NCI-H128 (cell line): Measurements from ENCODE around the gene TAS2R41.
"Not testable (repeated sequence)": the region's sequence is repeated elsewhere in the genome, so short reads cannot be mapped to it uniquely, and the experiment has no call there.

ENCODE experiments used
- DNase-seq: peaks from one replicate; lab custom pipeline; 2025; ENCODE audit not compliant: unreplicated experiment; lab: John Stamatoyannopoulos, UW

Gene TAS2R41

DNA sequence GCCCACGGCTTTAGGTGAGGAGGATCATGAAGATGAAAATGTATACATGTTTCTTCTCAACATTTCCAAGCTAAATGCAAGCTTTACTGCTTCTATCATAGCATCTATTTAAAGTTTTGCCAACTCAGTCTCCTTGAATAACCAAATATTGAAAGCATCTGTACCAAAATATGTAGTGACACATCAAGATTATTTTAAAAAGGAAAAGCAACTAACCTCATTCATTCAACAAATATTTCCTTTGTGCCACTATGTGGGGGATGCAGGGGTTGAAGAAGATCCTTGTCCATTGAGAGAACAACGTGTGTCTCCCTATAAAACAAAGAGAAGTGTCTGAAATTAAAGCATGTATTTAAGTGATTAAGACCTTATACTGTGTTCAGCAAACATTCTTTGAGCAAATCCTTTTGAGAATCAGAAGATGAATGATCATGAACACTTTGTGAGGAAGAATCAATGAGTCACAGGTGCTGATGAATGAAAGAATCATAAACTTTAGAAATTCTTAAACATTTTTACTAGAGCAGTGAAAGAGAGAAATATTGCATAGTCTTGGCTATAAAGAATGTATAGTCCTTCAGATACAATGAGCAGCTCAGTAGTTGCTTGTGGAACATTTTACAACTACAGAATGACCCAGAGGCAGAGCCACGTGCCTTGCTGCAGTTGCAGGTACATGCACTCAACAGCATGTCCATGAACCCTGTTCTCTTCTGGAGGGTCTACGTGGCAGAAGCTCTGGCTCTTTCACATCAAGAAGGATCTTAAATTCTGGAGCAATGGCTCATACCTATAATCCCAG lies 20.5 kb upstream of the TAS2R41 start:
- DNase-seq, result no peak

DNA sequence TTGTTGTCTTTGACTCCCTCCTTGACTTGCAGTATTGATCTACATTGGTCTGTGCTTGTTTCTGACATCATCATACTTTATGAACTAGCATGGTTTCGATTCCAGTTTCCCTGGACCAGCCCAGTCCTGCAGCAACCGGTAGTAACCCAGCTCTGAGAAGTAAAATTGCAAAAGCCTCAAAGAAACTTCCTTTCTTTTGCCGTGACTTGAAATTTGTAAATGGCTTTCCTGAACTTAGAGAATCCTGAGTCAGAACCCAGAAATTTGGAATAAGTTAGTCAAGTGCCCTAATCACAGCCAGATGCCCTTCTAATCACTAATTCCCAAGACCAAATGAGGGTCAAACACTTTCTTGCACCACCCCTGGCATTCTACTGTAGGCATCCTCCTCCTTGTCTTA lies 19.4 kb upstream of the TAS2R41 start:
- DNase-seq, result no peak

DNA sequence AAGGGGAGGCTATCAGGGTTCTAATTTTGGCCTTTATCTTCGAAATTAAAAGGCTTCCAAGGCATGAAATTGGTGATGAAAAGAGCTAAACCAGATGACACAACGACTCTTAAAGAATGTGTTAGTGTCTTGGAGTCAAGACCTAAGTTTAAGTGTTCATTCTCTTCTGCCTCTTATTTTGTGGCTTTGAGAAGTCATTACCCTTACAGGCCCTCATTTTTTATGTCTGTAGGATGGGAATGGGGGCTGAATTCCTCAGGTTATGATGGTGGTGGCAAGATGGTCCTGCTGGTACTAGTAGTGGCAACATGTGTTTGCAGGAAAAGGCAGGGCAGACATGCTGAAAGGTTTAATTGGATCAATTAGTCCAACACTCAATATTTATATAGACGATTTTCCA lies 19.0 kb upstream of the TAS2R41 start:
- no peak for DNase-seq

DNA sequence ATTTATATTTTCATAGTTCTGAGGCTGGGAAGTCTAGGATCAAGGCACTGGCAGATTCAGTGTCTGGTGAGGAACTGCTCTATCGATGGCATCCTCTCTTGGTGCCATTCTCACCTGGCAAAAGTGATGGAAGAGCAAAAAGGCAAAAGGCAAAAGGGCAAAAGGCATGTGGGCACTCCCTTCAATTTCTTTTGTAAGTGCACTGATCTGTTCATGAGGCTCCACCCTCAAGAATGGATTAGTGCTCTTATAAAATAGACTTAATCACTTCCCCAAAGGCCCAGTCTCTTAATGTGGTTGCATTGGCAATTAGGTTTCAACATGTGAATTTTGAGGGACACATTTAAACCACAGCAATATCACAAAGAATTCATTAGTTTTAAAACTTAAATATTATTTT lies 18.3 kb upstream of the TAS2R41 start:
- DNase-seq, result no peak

DNA sequence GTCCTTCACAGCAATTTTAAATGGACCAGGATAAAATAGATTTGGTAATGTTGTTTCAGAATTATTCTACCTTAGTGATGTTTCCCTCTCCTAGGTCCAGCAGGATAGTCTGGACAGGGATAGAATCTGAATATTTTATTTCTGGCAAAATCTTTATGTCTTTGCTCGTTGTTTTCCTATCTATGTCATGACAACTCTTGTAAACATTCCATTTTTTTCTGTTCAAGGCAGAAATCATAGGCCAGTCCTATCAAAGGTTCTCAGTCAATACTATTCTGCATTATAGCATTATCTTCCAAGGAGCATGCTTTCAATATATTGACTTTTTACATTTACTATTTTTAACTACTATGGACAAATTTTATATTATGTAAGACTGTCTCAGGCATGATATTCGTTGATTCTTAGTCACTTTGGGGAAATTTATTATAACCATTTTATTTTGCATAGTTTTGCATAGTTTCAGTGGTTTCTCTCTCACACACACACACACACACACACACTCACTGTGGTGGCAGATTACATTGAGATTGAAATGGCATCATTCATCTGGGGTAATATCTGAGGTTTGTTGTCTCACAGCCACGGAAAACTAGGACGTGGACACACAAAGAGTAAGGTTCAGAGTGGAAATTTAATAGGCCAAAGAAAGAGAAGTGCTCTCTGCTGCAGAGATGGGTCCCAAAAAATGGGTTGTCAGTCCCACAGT lies 17.2 kb upstream of the TAS2R41 start:
- no peak for DNase-seq

DNA sequence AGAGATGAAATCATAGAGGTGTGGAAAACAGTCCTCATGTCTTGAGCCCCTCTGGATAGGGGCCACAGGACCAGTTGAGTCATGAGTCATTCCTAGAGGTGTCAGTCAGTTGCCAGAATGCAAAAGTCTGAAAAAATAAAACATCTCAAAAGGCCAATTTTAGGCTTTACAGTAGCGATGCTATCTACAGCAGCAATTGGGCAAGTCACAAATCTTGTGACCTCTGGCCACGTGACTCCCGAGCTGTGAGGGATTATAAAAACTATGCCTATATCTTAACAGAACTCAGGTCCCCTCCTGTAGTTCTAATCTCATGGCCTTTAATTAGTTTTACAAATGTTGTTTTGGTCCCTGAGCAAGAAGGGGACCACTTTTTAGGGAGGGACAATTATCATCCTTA lies 15.6 kb upstream of the TAS2R41 start:
- no peak for DNase-seq

DNA sequence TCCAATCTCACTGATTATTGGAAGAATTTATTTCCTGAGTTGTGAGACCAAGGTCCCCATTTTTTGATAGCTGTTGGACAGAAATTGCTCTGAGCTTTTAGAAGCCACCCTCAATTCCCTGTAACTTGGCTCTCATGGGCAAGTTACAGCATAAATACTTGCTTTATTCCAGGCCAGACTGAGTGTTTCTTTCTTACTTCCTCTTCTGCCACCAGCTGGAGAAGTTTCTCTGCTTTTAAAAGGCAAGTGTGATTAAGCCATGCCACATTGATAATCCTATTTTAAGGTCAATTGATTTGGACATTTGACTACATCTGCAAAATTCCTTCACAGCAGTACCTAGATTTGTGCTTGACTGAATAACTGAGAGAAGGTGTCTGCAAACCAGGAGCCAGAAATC lies 14.1 kb upstream of the TAS2R41 start:
- no peak for DNase-seq

DNA sequence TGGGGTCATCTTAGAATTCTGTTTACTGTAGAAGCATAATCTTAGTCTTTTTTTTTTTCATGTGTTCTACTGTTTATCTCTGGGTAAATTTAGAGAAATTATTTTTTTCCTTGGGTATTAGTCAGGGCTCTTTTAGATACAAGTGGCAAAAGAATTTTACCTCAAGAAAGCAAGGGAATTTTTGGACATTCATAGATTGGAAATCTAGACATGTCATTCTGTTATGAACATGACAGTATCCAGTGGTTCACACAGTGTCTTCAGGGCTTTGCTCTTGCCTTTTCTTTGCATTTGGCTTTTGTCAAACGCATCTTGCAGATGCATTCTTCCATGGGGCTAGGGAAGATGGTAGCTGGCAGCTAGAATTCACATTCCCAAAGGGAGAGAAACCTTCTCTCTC lies 13.7 kb upstream of the TAS2R41 start:
- DNase-seq, result no peak

DNA sequence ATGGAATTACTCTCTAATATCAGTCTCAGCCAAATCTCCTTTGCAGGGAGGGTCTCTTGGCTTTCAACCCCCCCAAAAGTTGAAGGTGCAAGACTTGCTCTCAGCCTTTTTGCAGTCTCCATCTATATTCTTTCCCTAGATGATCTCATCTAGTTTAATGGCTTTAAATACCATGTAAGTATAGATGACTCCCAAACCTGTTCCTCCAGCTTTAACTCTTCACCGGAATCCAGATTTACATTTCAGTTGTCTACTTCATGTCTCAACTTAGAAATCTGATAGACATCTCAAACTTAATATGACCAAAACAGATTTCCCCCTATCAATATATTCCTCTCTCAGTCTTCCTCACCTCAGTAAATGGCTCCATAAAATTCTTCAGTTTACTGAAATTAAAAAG lies 9.9 kb upstream of the TAS2R41 start:
- no peak for DNase-seq

DNA sequence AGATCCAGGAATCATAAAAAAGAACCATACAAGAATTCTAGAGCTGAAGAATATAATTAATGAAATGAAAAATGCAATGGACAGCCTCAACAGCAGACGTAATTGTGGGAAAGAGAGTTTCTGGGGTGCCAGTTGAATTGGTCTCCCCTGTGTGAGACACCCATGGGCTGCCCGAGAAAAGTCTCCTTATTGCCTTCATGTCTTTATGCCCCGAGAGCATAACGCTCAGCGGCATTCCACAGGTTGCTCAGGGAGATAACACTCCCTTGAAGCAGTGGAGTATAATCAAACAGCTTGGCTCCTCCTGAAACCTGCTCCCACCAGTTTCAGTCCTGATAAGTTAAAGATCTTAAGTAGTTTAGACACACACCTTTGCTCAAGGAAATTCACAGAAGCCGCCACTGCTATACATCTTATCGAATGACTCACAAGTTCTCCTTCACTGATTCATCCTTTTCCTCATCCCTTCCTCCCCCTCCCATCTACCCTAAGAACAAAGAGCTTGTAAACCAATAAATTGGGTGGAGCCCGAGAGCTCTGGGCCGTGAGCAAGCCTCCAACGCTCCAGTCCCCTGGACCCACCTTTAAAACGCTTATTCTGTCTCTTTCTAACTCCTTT lies 5.5 kb upstream of the TAS2R41 start:
- not testable (repeated sequence) for DNase-seq

DNA sequence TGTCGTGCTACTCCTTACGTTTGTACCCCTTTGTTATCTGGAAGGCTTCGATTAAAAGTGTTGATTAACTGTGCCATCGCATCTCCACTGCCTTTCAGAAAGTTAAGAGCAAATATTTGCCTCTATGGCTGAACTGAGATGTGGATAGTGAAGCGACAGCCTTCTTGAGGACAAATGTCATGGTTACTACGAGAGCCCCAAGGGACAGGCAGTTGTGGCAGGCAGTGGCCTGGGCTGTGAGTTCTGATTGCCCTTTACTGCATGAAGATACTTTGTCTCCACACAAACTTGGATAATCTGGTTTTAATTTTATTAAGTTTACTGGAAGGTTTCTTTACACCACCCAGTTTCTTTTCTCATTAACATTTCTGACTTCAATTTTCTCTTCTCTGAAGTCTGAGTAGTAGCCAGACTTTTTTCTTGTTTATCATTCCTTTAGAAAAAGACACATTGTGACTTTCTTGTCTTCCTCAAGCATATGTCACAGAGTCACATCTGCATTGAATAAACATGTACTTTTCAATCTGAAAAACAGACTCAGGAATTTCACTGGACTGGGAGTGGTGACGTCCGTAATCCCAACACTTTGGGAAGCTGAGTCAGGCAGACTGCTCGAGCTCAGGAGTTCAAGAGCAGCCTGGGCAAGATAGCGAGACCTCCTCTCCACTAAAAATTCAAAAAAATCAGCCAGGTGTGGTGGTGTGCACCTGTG lies 1.5 kb downstream of the TAS2R41 start:
- no peak for DNase-seq

DNA sequence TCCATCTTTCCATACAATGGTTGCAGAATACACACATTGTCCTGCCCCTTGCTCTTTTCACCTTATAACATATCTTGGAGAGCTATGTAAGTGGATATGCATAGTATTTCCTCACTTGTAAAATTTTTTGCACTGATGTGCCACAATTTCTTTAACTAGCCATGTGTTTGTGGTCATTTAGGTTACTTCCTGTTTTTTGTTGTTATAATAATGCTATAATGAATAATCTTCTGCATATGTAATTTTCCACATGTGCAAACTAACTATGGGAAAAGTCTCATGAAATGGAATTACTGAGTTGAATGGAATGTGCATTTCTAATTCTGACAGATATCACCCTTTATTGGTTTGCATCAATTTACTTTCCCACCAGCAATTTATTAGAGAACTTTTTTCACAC lies 2.8 kb downstream of the TAS2R41 start:
- DNase-seq, result no peak

DNA sequence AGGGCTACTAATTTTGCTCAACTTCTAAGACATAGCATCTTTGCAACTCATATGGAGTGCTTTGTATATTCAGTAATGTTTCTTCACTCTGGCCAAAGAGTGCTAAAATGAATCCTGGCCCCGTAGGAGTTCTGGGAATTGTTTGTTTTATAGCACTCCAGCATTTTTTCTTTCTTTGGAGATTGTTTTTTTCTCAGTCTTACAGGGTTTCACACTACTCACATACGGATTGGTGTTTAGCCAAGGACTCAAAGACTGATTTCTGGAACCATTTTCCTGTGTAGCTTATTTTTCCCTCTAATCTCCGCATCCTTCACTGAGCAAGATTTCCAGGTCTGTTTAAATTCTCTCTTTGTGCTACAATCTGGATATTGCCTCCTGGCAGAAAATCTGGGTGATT lies 6.4 kb downstream of the TAS2R41 start:
- no peak for DNase-seq

DNA sequence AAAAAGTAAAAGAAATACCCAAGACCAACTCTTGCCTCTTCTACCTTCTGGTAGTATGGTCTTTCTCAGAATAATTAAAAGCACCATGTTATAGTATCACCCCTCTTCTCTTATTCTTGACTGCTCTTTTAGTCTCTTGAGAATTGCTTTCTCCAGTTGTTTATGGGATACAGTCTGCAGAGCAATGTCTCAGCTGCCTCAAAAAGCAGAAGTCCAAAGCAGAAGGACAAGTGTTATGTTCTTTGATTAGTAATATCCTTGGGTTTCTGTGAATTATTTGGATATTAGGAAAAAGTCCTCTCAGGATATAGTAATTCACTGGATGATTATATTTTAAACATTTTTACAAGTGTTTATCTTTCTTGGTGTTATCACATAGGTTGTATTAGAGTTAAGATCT lies 7.4 kb downstream of the TAS2R41 start:
- no peak for DNase-seq

DNA sequence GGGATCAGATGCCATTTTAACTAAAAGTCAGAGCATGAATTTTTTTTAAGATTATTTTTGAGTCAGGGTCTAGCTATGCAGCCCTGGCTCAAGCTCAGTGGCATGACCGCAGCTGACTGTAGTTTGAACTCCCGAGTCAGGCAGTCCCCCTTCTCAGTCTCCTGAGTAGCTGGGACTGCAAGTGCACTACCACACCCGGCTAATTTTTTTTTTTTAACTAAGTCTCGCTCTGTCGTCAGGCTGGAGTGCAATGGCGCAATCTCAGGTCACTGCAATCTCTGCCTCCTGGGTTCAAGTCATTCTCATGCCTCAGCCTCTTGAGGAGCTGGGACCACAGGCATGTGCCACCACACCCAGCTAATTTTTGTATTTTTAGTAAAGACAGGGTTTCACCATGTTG lies 7.8 kb downstream of the TAS2R41 start:
- no peak for DNase-seq

DNA sequence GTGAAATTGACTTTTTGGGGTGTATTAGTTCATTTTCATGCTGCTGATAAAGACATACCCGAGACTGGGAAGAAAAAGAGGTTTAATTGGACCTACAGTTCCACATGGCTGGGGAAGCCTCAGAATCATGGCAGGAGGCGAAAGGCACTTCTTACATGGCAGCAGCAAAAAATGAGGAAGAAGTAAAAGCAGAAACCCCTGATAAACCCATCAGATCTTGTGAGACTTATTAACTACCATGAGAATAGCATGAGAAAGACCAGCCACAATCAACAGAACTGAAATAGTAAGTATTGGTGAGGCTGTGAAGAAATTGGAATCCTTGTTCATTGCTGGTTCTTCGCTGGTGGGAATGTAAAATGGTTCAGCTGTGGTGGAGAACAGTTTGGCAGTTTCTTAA lies 8.6 kb downstream of the TAS2R41 start:
- not testable (repeated sequence) for DNase-seq

DNA sequence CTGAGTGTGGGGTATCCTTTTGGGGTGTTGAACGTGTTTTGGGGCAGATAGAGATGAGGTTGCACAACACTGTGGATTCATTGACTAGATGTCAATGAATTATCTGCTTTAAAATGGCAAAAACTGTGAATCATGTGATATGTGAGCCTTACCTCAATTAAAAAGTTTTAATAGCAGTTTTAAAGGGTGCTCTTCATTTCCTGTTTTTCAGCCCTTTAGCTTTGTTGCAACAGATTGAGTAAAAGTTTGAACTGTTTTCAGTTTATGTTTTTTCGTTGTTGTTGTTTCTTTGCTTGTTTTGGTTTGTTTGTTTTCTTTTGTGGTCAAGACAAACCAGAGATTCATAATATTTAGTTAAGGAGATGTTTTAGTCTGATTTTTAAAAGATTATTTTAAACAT lies 9.4 kb downstream of the TAS2R41 start:
- DNase-seq, result no peak

DNA sequence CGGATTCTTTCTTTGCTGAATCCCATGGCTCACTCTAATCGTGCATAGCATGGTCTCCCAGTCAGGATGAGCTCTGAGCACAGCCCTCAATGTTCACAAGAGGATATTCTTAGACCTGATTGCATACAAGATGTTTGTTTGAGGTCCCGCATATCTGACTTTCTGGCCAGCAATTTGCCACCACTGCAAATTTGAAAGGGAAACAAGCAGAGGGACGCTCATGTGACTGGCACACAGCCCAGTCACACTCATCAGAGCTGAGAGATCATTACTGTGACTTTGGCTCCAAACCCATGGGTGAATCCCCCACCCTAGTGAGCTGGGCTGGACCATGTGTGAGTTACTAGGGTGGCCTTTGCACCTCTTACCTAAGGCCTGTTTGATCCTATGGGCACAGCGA lies 9.9 kb downstream of the TAS2R41 start:
- no peak for DNase-seq

DNA sequence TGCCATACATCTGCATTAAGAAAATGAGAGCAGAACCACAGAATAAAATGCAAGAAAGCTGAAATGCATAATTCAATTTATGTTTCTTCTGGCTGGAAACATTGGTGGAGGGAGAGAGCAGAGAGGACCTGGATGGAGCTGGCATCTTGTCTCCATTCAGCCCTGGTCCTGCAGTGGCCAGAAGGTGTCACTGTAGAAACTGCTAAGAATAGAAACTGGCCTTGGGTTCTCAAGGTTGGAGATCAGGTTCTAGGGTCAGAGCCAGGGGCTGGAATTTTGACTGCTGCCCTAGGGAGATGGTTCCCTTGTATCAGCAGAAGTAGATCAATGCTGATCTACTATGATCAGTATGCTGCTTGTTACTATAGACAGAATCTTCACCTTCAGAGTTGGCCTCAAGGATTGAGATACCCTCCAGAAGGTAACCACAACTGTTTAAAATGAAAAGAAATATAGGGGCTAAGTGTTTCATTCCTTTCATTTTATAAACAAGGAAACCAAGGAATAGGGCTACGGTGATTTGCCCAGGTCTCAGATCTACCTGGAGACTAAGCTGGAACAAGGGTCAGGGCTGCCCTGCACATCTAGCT lies 13.1 kb downstream of the TAS2R41 start:
- no peak for DNase-seq

DNA sequence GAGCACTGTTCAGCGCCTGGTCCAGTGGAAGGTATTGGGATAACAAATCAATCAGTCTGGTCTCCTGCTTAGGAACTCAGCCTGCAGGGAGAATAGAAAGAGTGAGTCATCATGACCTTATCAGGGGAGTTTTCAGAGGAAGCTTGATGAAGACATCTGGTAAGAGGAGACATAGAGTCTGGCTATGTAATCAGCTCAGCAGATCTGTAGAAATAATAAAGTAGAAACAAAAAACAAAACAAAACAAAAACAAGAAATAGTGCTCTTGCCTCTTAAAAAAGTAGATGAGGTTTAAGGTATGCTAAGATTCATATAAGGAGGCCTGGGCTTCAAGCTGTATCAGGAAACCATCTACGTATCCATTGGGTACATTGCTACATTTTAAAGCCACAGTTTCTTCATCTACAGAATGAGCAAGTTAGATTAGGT lies 14.4 kb downstream of the TAS2R41 start:
- no peak for DNase-seq
